ENCODE results near the gene PHB1. TPM values are rescaled to one million over a fixed set of nuclear protein-coding genes. Genes with fewer than 3 reads are reported as not detected.

Gene PHB1
- total RNA-seq, 4 donors from 2014 or later, result 61.7 to 119 (median 106) TPM

GRCh38 chr17:49378311-49378710, 36.4 kb downstream of the PHB1 start:
- intact Hi-C loops (cut with DNase I), result no loop called here
- TF ChIP-seq POLR2A (IDR thresholded peaks at IDR 0.05) (no peak), CTCF (IDR thresholded peaks at IDR 0.05) (no peak)
- 69 to 74% methylated on average over 5 of the region's 5 CpGs for WGBS, 2 donors

GRCh38 chr17:49375544-49375943, 39.1 kb downstream of the PHB1 start:
- no peak for DNase-seq
- Histone ChIP-seq H3K27ac (no peak overlapping the region), H3K9me3 (no peaks in the 10 kb centered on the region), H3K4me3 (no peak overlapping the region), H3K27me3 (no peaks in the 10 kb centered on the region), H3K36me3 (no peaks in the 10 kb centered on the region), H3K4me1 (peaks cover 0 to 10% (median 0%) of the 10 kb centered on the region in 3 donors)
- intact Hi-C loops (cut with DNase I), result no loop called here
- WGBS, 2 donors, result 94 to 100% methylated on average over 1 of the region's 1 CpG
- TF ChIP-seq POLR2A (IDR thresholded peaks at IDR 0.05) (no peak), CTCF (IDR thresholded peaks at IDR 0.05) (no peak)

More at GRCh38 chr17:49378311-49378710, 36.4 kb downstream of the PHB1 start:
- Histone ChIP-seq H3K27me3 (no peaks in the 10 kb centered on the region), H3K27ac (no peak overlapping the region), H3K4me3 (no peak overlapping the region), H3K4me1 (peaks cover 0 to 17% (median 7%) of the 10 kb centered on the region in 3 donors), H3K36me3 (no peaks in the 10 kb centered on the region), H3K9me3 (no peaks in the 10 kb centered on the region)
- no peak for DNase-seq

DNA sequence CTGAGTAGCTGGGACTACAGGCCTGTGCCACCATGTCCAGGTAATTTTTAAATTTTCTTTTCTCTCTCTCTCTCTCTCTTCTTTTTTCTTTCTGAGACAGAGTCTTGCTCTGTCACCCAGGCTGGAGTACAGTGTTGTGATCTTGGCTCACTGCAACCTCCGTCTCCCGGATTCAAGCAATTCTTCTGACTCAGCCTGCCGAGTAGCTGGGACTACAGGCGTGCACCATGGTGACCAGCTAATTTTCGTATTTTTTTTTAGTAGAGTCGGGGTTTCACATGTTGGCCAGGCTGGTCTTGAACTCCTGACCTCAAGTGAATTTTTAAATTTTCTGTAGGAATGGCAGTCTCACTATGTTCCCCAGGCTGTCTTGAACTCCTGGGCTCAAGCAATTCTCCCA, 41.6 kb downstream of the PHB1 start:
- no peak for DNase-seq
- H3K4me3 ChIP-seq, result no peak overlapping the region
- H3K9me3 ChIP-seq, result no peaks in the 10 kb centered on the region
- TF ChIP-seq POLR2A (IDR thresholded peaks at IDR 0.05) (no peak), CTCF (IDR thresholded peaks at IDR 0.05) (no peak)
- 77% methylated on average over 6 of the region's 6 CpGs for WGBS, 2 donors
- no peaks in the 10 kb centered on the region for H3K36me3 ChIP-seq
- H3K27me3 ChIP-seq, result no peaks in the 10 kb centered on the region
- no peak overlapping the region for H3K27ac ChIP-seq
- H3K4me1 ChIP-seq, result peaks cover 0 to 10% (median 0%) of the 10 kb centered on the region in 3 donors
- intact Hi-C loops (cut with DNase I), result no loop called here

DNA sequence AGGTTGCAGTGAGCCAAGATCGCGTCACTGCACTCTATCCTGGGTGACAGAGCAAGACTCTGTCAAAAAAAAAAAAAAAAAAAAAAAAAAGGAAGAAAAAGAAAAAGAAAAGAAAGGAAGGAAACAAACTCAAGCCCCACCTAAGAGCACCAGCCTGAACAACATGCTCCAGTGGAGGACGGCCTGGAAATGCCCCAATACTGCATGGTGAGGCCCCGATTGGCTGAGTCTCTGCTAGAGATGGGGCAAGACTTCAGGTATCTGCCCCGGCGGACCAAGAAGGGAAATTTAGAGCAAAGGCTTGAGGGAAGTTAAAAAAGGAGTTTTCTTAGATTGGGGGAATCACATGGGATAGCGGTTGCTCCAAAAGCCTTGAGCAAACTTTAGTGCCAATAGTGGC, 42.3 kb downstream of the PHB1 start:
- TF ChIP-seq CTCF (IDR thresholded peaks at IDR 0.05) (no peak), POLR2A (IDR thresholded peaks at IDR 0.05) (no peak)
- H3K4me1 ChIP-seq, result peaks cover 0 to 10% (median 0%) of the 10 kb centered on the region in 3 donors
- no peaks in the 10 kb centered on the region for H3K27me3 ChIP-seq
- H3K9me3 ChIP-seq, result no peaks in the 10 kb centered on the region
- H3K36me3 ChIP-seq, result no peaks in the 10 kb centered on the region
- DNase-seq, result no peak
- no peak overlapping the region for H3K27ac ChIP-seq
- no peak overlapping the region for H3K4me3 ChIP-seq
- intact Hi-C loops (cut with DNase I), result no loop called here
- 74 to 82% methylated on average over 5 to 7 of the region's 7 CpGs for WGBS, 2 donors

GRCh38 chr17:49370971-49371834, 43.5 kb downstream of the PHB1 start:
- DNase-seq, result no peak
- intact Hi-C loops (cut with DNase I), result no loop called here
- H3K36me3 ChIP-seq, result no peaks in the 10 kb centered on the region
- no peak overlapping the region for H3K4me3 ChIP-seq
- 32 to 42% methylated on average over 13 of the region's 13 CpGs for WGBS, 2 donors
- no peaks in the 10 kb centered on the region for H3K27me3 ChIP-seq
- no peaks in the 10 kb centered on the region for H3K9me3 ChIP-seq
- TF ChIP-seq CTCF (IDR thresholded peaks at IDR 0.05), result no peak
- TF ChIP-seq POLR2A (IDR thresholded peaks at IDR 0.05), result no peak
- H3K27ac ChIP-seq, result no peak overlapping the region
- H3K4me1 ChIP-seq, result peaks cover 0 to 10% (median 0%) of the 10 kb centered on the region in 3 donors
